ENCODE results near the gene NOL4L. TPM values are rescaled to one million over a fixed set of nuclear protein-coding genes. Genes with fewer than 3 reads are reported as not detected.

The NOL4L gene
- polyA plus RNA-seq, 3 donors = 1.1 to 30.9 (median 2.8) TPM

GRCh38 chr20:32461836-32462600 lies 123.1 kb downstream of the NOL4L start:
- Mint-ChIP-seq H3K4me1 (peaks cover 22% of the 10 kb centered on the region), H3K27ac (no peak overlapping the region), H3K4me3 (no peak overlapping the region), H3K27me3 (ENCODE audit: low read depth in 3 of 3) (peaks cover 0 to 5% (median 2%) of the 10 kb centered on the region in 3 donors), H3K9me3 (no peaks in the 10 kb centered on the region), H3K36me3 (peaks cover 11 to 20% of the 10 kb centered on the region in 2 donors)
- H4K20me1 ChIP-seq (ENCODE audit: insufficient read depth, low read length) = peaks cover 60% of the 10 kb centered on the region
- no peak overlapping the region for H2AFZ ChIP-seq (ENCODE audit: insufficient read depth, low read depth, low read length, poor library complexity, severe bottlenecking)
- peaks cover 17 to 22% of the 10 kb centered on the region in 2 donors for H3K4me1 ChIP-seq (ENCODE audit: control insufficient read depth in 1 of 2, insufficient read depth in 2 of 2, low read length in 2 of 2)
- peaks cover 8 to 14% of the 10 kb centered on the region in 2 donors for H3K36me3 ChIP-seq (replicated peaks in 1 of 2; ENCODE audit: control insufficient read depth in 1 of 2, insufficient read depth in 2 of 2, low read length in 2 of 2)
- no peak overlapping the region for H3K4me3 ChIP-seq (replicated peaks in 1 of 3; ENCODE audit: low read depth in 2 of 3, low read length in 3 of 3)
- intact Hi-C loops (cut with micrococcal nuclease) = no loop called here
- no peak overlapping the region for H3K4me2 ChIP-seq (replicated peaks; ENCODE audit: extremely low read depth, low read length, poor library complexity, severe bottlenecking)
- no peak overlapping the region for H3K9ac ChIP-seq (ENCODE audit: insufficient read depth, low read length, poor library complexity, severe bottlenecking)
- no peaks in the 10 kb centered on the region for H3K27me3 ChIP-seq (ENCODE audit: control insufficient read depth in 2 of 2, insufficient read depth in 2 of 2, low read length in 2 of 2)
- no peak overlapping the region for H3K27ac ChIP-seq (ENCODE audit: low read depth in 1 of 2, low read length in 2 of 2)
- H3K79me2 ChIP-seq (ENCODE audit: insufficient read depth, low read length) = peaks cover 10% of the 10 kb centered on the region
- no peak for DNase-seq
- no peaks in the 10 kb centered on the region for H3K9me3 ChIP-seq (replicated peaks in 1 of 2; ENCODE audit: control insufficient read depth in 1 of 2, insufficient read depth in 1 of 2, low read length in 2 of 2)
- 97% methylated on average over 10 of the region's 17 CpGs for WGBS (ENCODE audit: insufficient coverage)
- TF ChIP-seq CTCF (IDR thresholded peaks at IDR 0.05) = no peak

- intact Hi-C loops (cut with micrococcal nuclease) = no loop called here
- Histone ChIP-seq H4K20me1 (ENCODE audit: insufficient read depth, low read length) (peaks cover 63% of the 10 kb centered on the region), H3K36me3 (replicated peaks in 1 of 2; ENCODE audit: control insufficient read depth in 1 of 2, insufficient read depth in 2 of 2, low read length in 2 of 2) (peaks cover 13 to 14% of the 10 kb centered on the region in 2 donors), H3K9ac (ENCODE audit: insufficient read depth, low read length, poor library complexity, severe bottlenecking) (no peak overlapping the region), H3K27me3 (ENCODE audit: control insufficient read depth in 2 of 2, insufficient read depth in 2 of 2, low read length in 2 of 2) (no peaks in the 10 kb centered on the region), H3K27ac (ENCODE audit: low read depth in 1 of 2, low read length in 2 of 2) (no peak overlapping the region), H3K9me3 (replicated peaks in 1 of 2; ENCODE audit: control insufficient read depth in 1 of 2, insufficient read depth in 1 of 2, low read length in 2 of 2) (no peaks in the 10 kb centered on the region), H3K4me2 (replicated peaks; ENCODE audit: extremely low read depth, low read length, poor library complexity, severe bottlenecking) (no peak overlapping the region), H3K79me2 (ENCODE audit: insufficient read depth, low read length) (peaks cover 5% of the 10 kb centered on the region), H2AFZ (ENCODE audit: insufficient read depth, low read depth, low read length, poor library complexity, severe bottlenecking) (no peak overlapping the region), H3K4me1 (ENCODE audit: control insufficient read depth in 1 of 2, insufficient read depth in 2 of 2, low read length in 2 of 2) (peaks cover 17 to 24% of the 10 kb centered on the region in 2 donors), H3K4me3 (replicated peaks in 1 of 3; ENCODE audit: low read depth in 2 of 3, low read length in 3 of 3) (no peak overlapping the region)
- Mint-ChIP-seq H3K4me3 (no peak overlapping the region), H3K27me3 (ENCODE audit: low read depth in 3 of 3) (peaks cover 0 to 5% (median 0%) of the 10 kb centered on the region in 3 donors), H3K36me3 (peaks cover 16 to 22% of the 10 kb centered on the region in 2 donors), H3K27ac (peak overlapping the region in 1 of 7 donors; percentile 63), H3K9me3 (no peaks in the 10 kb centered on the region), H3K4me1 (peaks cover 22% of the 10 kb centered on the region)
- TF ChIP-seq CTCF (IDR thresholded peaks at IDR 0.05) = no peak
- DNase-seq = no peak
- WGBS (ENCODE audit: insufficient coverage) = 95% methylated on average over 18 of the region's 24 CpGs
Measured at GRCh38 chr20:32460683-32461320, 124.3 kb downstream of the NOL4L start.

Measured in CD14-positive monocyte (primary cell).